Measurements from ENCODE around the gene NFIL3.
A peak's percentile ranks its signal among the peaks of the same experiment; 100 is the strongest.
"Not testable (repeated sequence)": the region's sequence is repeated elsewhere in the genome, so short reads cannot be mapped to it uniquely, and the experiment has no call there.

The NFIL3 gene

GRCh38 chr9:91403665-91404543 is 19.7 kb downstream of the NFIL3 start:
- no peak for DNase-seq (ENCODE audit: low read depth, low spot score)
- no peak overlapping the region for H3K27ac ChIP-seq

GRCh38 chr9:91398926-91399325 is 24.7 kb downstream of the NFIL3 start:
- DNase-seq (ENCODE audit: low read depth, low spot score): no peak
- no peak overlapping the region for H3K27ac ChIP-seq

DNA sequence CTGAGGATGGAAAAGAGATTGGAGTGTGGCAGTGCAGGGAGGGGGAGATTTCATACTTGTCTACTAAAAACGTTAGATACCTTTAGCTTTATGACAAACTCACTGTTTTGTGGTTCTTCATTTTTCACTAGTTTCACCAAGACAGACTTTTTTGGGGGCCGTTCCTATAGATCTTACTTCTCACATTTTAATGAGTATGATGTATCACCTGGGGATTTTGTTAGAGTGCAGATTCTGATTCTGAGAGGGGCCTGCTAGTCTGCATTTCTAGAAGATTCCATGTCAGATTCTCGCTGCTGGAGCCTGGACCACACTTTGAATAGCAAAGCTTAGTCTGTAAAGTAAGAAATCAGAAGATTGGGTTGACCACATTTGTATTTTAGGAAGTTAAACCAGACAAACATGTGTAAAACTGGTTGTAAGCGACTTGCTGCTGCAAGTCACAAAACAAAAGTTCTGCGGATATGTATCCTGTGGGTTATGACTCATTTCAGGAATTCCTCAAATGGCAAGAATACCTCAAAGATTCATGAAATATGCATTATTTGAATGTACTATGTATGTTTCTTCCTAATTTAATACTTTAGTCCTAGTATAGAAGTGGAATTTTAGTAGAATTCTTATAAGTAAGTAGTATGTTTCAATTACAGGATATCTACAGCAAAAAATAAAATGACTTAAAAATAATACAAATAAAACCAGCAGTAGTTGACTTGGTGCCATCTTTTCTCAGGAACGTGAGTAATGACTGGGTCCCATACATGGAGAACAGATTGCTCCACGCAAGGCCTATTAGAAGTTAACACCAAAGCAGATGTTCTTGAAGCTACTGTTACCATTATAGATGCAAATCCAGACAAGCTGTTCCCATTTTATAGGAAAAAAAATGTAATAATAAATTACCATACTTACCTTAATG is 27.8 kb downstream of the NFIL3 start:
- peak overlapping the region; percentile 79 for H3K27ac ChIP-seq
- peak; percentile 52 for DNase-seq (ENCODE audit: low read depth, low spot score)

- peak; percentile 57 for DNase-seq (ENCODE audit: low read depth, low spot score)
- peak overlapping the region; percentile 79 for H3K27ac ChIP-seq
Measured at GRCh38 chr9:91395106-91395552, 28.5 kb downstream of the NFIL3 start.

GRCh38 chr9:91393826-91394225 is 29.8 kb downstream of the NFIL3 start:
- DNase-seq (ENCODE audit: low read depth, low spot score): no peak

GRCh38 chr9:91392435-91392834 is 31.2 kb downstream of the NFIL3 start:
- no peak overlapping the region for H3K27ac ChIP-seq
- no peak for DNase-seq (ENCODE audit: low read depth, low spot score)

More at GRCh38 chr9:91393826-91394225, 29.8 kb downstream of the NFIL3 start:
- H3K27ac ChIP-seq: no peak overlapping the region

GRCh38 chr9:91391818-91392217 is 31.8 kb downstream of the NFIL3 start:
- H3K27ac ChIP-seq: no peak overlapping the region
- no peak for DNase-seq (ENCODE audit: low read depth, low spot score)

DNA sequence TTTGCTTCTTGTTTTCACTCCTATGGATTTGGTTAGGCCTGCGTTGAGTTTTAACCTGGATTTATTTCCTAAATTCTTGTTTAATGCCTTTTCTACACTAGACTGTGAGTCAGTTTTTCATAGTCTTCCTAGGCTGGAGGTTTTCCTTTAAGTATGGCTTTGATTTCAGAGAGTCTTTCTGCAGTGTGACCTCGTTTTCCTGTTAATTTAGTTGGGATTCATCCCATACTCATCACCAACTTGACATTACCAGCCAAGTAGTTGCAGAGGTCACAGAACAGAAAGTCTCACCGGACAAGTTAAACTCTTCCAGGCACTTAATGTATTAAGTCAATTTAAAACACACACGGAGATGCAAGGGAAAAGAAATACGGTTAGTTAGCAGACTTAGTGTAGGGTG is 32.2 kb downstream of the NFIL3 start:
- H3K27ac ChIP-seq: no peak overlapping the region
- no peak for DNase-seq (ENCODE audit: low read depth, low spot score)

- not testable (repeated sequence) for DNase-seq (ENCODE audit: low read depth, low spot score); H3K27ac ChIP-seq
Measured at GRCh38 chr9:91389686-91390085, 33.9 kb downstream of the NFIL3 start.

DNA sequence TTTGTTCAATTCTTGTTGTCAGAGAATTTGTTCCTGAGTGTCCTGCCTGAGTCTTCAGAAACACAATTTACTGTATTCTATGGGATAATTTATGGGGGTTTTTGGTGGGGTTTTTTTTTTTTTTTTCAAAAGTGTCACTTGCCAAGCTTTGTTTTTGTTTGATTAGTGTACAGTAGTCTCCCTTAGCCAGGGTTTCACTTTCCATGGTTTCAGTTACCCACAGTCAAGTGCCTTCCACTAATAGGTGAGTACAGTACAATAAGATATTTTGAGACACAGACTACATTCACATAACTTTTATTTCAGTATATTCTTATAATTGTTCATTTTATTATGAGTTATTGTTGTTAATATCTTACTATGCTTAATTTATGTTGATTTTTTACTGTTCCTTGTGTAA is 36.9 kb downstream of the NFIL3 start:
- H3K27ac ChIP-seq: no peak overlapping the region
- no peak for DNase-seq (ENCODE audit: low read depth, low spot score)

- no peak for DNase-seq (ENCODE audit: low read depth, low spot score)
- no peak overlapping the region for H3K27ac ChIP-seq
Measured at GRCh38 chr9:91384954-91385353, 38.7 kb downstream of the NFIL3 start.

DNA sequence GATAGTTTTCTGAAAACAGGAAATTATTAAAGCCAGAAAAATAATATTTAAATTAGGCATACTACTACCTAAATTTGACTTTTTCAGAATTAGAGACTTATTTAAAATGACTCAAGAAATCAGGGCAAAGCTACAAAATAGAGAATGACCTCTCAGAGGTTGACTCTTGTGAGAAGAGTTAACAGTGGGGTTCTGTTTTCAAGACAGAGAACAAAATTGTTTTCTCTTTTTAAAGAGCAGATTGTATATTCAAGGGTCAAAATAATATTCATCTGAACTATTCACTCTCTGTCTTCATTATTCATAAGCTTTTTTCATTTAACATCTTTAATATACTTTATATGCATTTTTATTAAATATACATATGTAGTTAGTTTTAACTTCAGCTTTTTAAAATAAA is 40.1 kb downstream of the NFIL3 start:
- DNase-seq (ENCODE audit: low read depth, low spot score): no peak
- no peak overlapping the region for H3K27ac ChIP-seq

- DNase-seq (ENCODE audit: low read depth, low spot score): no peak
- H3K27ac ChIP-seq: no peak overlapping the region
Measured at GRCh38 chr9:91382298-91382697, 41.3 kb downstream of the NFIL3 start.

DNA sequence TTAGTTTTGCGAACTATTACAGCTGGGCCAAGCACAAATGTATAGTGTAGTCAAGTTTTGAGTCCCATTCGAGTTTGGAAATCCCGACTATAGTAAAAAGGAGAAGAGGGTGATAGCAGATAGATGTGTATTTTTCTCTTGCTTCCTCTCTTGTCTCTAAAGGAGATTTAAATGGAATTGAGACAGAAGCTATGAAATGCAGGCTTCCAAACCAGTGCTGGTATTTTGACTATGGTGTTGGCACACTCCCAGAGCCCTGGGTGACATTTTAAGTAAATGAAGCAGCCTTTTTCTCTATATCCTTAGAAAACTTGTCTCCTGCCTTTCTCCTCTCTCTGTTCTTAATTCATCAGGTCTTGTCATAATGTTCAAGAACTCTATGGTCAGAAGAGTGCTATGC is 44.2 kb downstream of the NFIL3 start:
- no peak for DNase-seq (ENCODE audit: low read depth, low spot score)
- H3K27ac ChIP-seq: no peak overlapping the region

DNA sequence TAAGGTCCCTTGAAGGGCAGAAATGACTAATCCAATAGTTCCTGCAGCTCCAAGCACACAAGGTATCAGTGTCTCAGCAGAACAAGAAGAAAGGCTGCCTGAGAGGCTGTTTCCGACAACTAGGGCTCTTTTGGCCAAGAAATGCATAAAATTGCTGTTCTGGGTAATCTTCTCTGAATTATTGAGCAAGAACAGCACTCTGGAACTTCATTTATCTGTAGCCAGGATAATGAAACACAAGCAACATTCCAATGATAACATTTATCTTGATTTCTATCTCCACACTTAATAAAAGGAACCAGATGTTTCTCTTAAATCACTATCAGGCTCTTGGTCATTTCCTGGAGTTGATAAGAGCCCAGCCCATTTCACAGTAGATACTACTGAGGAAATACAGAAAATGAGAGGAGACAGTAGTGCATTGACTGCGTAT is 44.9 kb downstream of the NFIL3 start:
- H3K27ac ChIP-seq: no peak overlapping the region
- no peak for DNase-seq (ENCODE audit: low read depth, low spot score)

- not testable (repeated sequence) for DNase-seq (ENCODE audit: low read depth, low spot score); H3K27ac ChIP-seq
Measured at GRCh38 chr9:91378054-91378453, 45.6 kb downstream of the NFIL3 start.

DNA sequence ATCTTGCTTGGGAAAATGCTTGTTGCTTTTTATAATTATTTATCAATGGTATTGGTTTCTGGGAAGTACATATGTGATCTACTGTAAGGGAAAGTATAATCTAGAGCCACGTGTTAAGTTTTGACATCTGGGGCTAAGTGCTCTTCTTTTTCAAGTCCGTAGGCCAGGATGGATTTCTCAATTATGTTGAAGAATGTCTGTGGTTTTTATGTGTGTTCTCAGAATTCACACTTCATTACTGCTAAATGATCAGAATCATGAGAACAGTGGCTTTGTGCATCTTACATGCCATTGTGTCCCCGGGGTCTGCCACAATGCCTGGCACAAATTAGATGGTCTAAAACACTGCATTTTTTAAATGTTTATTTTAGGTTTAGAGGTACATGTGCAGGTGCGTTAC is 47.4 kb downstream of the NFIL3 start:
- DNase-seq (ENCODE audit: low read depth, low spot score): no peak
- H3K27ac ChIP-seq: no peak overlapping the region

GRCh38 chr9:91374939-91375338 is 48.7 kb downstream of the NFIL3 start:
- no peak overlapping the region for H3K27ac ChIP-seq
- no peak for DNase-seq (ENCODE audit: low read depth, low spot score)

GRCh38 chr9:91371894-91372293 is 51.7 kb downstream of the NFIL3 start:
- DNase-seq (ENCODE audit: low read depth, low spot score): no peak
- no peak overlapping the region for H3K27ac ChIP-seq

DNA sequence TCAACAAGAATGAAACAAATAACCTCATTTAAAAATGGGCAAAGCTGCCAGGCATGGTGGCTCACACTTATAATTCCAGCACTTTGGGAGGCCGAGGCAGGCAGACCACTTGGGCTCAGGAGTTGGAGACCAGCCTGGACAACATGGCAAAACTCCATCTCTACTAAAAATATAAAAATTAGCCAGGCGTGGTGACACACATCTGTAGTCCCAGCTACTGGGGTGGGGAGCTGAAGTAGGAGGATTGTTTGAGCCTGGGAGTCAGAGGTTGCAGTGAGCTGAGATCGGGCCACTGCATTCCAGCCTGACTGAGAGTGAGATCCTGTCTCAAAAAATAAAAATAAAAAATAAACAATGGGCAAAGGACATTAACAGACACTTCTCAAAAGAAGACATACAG is 53.6 kb downstream of the NFIL3 start:
- not testable (repeated sequence) for H3K27ac ChIP-seq; DNase-seq (ENCODE audit: low read depth, low spot score)

GRCh38 chr9:91364702-91365101 is 58.9 kb downstream of the NFIL3 start:
- H3K27ac ChIP-seq: no peak overlapping the region
- no peak for DNase-seq (ENCODE audit: low read depth, low spot score)
